SK-N-SH (cell line): ENCODE results near the gene DES. TPM values are rescaled to one million over a fixed set of nuclear protein-coding genes. Genes with fewer than 3 reads are reported as not detected.

Source experiments
- CTCF ChIA-PET: fragments of 300-600, 350-600 bp; formaldehyde crosslinking; extraction: SDS; loops from one replicate; lab custom pipeline; 2021; lab: Yijun Ruan, JAX
- POLR2A ChIA-PET: fragments of 350-600 bp; sonication (Branson Sonifier 250); formaldehyde crosslinking; extraction: SDS; loops from one replicate; lab custom pipeline; 2020; ENCODE audit warnings: antibody characterized with exemption, inconsistent platforms; lab: Yijun Ruan, JAX
- DNase-seq: peaks from one replicate; pipeline ENCODE4 v3.0.0; 2012
- H2AFZ ChIP-seq: fragments of 200-600 bp; sonication (generic); 2 replicates; pipeline ENCODE4 v1.8.1; 2016; ENCODE audit warnings: antibody characterized with exemption, mild to moderate bottlenecking, low read depth
- H3F3A ChIP-seq: fragments of 200-600 bp; sonication (generic); replicated peaks from 2 replicates; pipeline ENCODE3; 2016; ENCODE audit warnings: antibody characterized with exemption, mild to moderate bottlenecking; ENCODE audit not compliant: insufficient read depth
- H3K27ac ChIP-seq, 2 experiments: fragments of 200-500 bp in 1 of 2; fragments of 200-600 bp in 1 of 2; sonication (Bioruptor generic) in 1 of 2; sonication (generic), shearing (Covaris generic) in 1 of 2; 2 replicates each; pipeline versions ENCODE4 v1.5.1 to v1.6.1; 2014 to 2016; ENCODE audit warnings: low read depth in 2 of 2, inconsistent platforms in 1 of 2, low read length in 1 of 2, mild to moderate bottlenecking in 1 of 2, mixed read lengths in 1 of 2
- H3K27me3 ChIP-seq: fragments of 200-600 bp; sonication (generic), shearing (Covaris generic); 2 replicates; pipeline ENCODE4 v1.6.1; 2016; ENCODE audit warnings: mixed run types; ENCODE audit not compliant: insufficient read depth
- H3K36me3 ChIP-seq, 2 experiments: fragments of 200-500 bp in 1 of 2; fragments of 200-600 bp in 1 of 2; sonication (Bioruptor generic) in 1 of 2; sonication (generic) in 1 of 2; replicated peaks in 1 of 2; 2 replicates each; pipeline versions ENCODE3 to v1.5.1; 2014 to 2016; ENCODE audit warnings: low read length in 1 of 2, mild to moderate bottlenecking in 1 of 2; ENCODE audit not compliant: insufficient read depth in 2 of 2, control insufficient read depth in 1 of 2
- H3K4me1 ChIP-seq, 2 experiments: fragments of 200-500 bp in 1 of 2; fragments of 200-600 bp in 1 of 2; sonication (Bioruptor generic) in 1 of 2; sonication (generic), shearing (Covaris generic) in 1 of 2; 2 replicates each; pipeline versions ENCODE4 v1.5.1 to v1.6.1; 2014 to 2016; ENCODE audit warnings: low read depth in 1 of 2, low read length in 1 of 2, mixed run types in 1 of 2; ENCODE audit not compliant: insufficient read depth in 2 of 2, control insufficient read depth in 1 of 2
- H3K4me2 ChIP-seq: fragments of 200-600 bp; sonication (generic), shearing (Covaris generic); 2 replicates; pipeline ENCODE4 v1.6.1; 2017; ENCODE audit warnings: mixed run types
- H3K4me3 ChIP-seq, 2 experiments: fragments of 200-500 bp in 1 of 2; fragments of 200-600 bp in 1 of 2; sonication (Bioruptor generic) in 1 of 2; sonication (generic), shearing (Covaris generic) in 1 of 2; 2 replicates each; pipeline versions ENCODE4 v1.5.1 to v1.8.1; 2014 to 2016; ENCODE audit warnings: low read depth in 2 of 2, inconsistent platforms in 1 of 2, low read length in 1 of 2, mild to moderate bottlenecking in 1 of 2, mixed read lengths in 1 of 2, moderate library complexity in 1 of 2
- H3K79me2 ChIP-seq: fragments of 200-600 bp; sonication (generic); 2 replicates; pipeline ENCODE4 v1.8.1; 2017; ENCODE audit warnings: mild to moderate bottlenecking; ENCODE audit not compliant: insufficient read depth
- H3K9ac ChIP-seq: fragments of 200-600 bp; sonication (generic); 2 replicates; pipeline ENCODE4 v1.6.1; 2017; ENCODE audit warnings: mixed run types
- H3K9me2 ChIP-seq: fragments of 200-600 bp; sonication (generic); 2 replicates; pipeline ENCODE4 v1.6.1; 2017; ENCODE audit warnings: mixed run types
- H3K9me3 ChIP-seq: fragments of 200-600 bp; sonication (generic); 2 replicates; pipeline ENCODE4 v1.6.1; 2017; ENCODE audit warnings: mixed run types, mild to moderate bottlenecking, moderate library complexity
- H4K20me1 ChIP-seq: fragments of 200-600 bp; sonication (generic); 2 replicates; pipeline ENCODE4 v1.6.1; 2017; ENCODE audit warnings: mild to moderate bottlenecking, mixed run types; ENCODE audit not compliant: insufficient read depth
- CHD2 ChIP-seq: fragments of 150-350 bp; IDR thresholded peaks from 2 replicates; pipeline ENCODE4 v1.6.1; 2018; ENCODE audit warnings: low read length; ENCODE audit not compliant: partially characterized antibody
- FOSL2 ChIP-seq: IDR thresholded peaks from 2 replicates; pipeline ENCODE4 v1.4.0; 2012; ENCODE audit warnings: low read depth, mild to moderate bottlenecking, moderate library complexity, borderline replicate concordance
- IRF3 ChIP-seq: fragments of 150-350 bp; IDR thresholded peaks from 2 replicates; pipeline ENCODE4 v1.6.1; 2016; ENCODE audit warnings: mild to moderate bottlenecking, low read depth, low read length
- JUND ChIP-seq: IDR thresholded peaks from 2 replicates; pipeline ENCODE4 v1.4.0; 2012
- MAX ChIP-seq: IDR thresholded peaks from 2 replicates; pipeline ENCODE4 v1.4.0; 2012; ENCODE audit warnings: low read depth
- MXI1 ChIP-seq: IDR thresholded peaks from 2 replicates; pipeline ENCODE4 v1.6.1; 2012; ENCODE audit warnings: mild to moderate bottlenecking, low read depth, low read length, improper control_type of control experiment
- NFIC ChIP-seq: IDR thresholded peaks from 2 replicates; pipeline ENCODE4 v1.4.0; 2012; ENCODE audit warnings: borderline replicate concordance
- NRF1 ChIP-seq: IDR thresholded peaks from 2 replicates; pipeline ENCODE4 v1.6.1; 2012; ENCODE audit warnings: low read depth, mild to moderate bottlenecking, low read length
- RAD21 ChIP-seq: IDR thresholded peaks from 2 replicates; pipeline ENCODE4 v1.6.1; 2012; ENCODE audit warnings: mild to moderate bottlenecking, low read length
- RCOR1 ChIP-seq: fragments of 150-350 bp; IDR thresholded peaks from 2 replicates; pipeline ENCODE4 v1.6.1; 2017; ENCODE audit warnings: antibody characterized with exemption, low read length
- RFX5 ChIP-seq: IDR thresholded peaks from 2 replicates; pipeline ENCODE4 v1.6.1; 2012; ENCODE audit warnings: mild to moderate bottlenecking, improper control_type of control experiment, low read length
- RXRA ChIP-seq: IDR thresholded peaks from 2 replicates; pipeline ENCODE4 v1.4.0; 2012; ENCODE audit warnings: low read depth, mild to moderate bottlenecking, borderline replicate concordance
- SIN3A ChIP-seq: IDR thresholded peaks from 2 replicates; pipeline ENCODE4 v1.6.1; 2012; ENCODE audit warnings: low read depth, mild to moderate bottlenecking, low read length, moderate library complexity, borderline replicate concordance
- SMC3 ChIP-seq: IDR thresholded peaks from 2 replicates; pipeline ENCODE4 v1.6.1; 2012; ENCODE audit warnings: low read depth, low read length, improper control_type of control experiment
- TCF12 ChIP-seq: IDR thresholded peaks from 2 replicates; pipeline ENCODE4 v1.4.0; 2012
- TEAD4 ChIP-seq: IDR thresholded peaks from 2 replicates; pipeline ENCODE4 v1.4.0; 2012; ENCODE audit warnings: mild to moderate bottlenecking, borderline replicate concordance; ENCODE audit not compliant: insufficient read depth
- USF1 ChIP-seq: IDR thresholded peaks from 2 replicates; pipeline ENCODE4 v1.4.0; 2012; ENCODE audit warnings: low read depth, borderline replicate concordance
- USF2 ChIP-seq: fragments of 150-350 bp; IDR thresholded peaks from 2 replicates; pipeline ENCODE4 v1.6.1; 2017; ENCODE audit warnings: antibody characterized with exemption, low read length, low read depth, borderline replicate concordance
- YY1 ChIP-seq: IDR thresholded peaks from 2 replicates; pipeline ENCODE4 v1.4.0; 2012; ENCODE audit warnings: low read depth, mild to moderate bottlenecking
- WGBS: methylation state at CpG from one replicate; pipeline ENCODE4 v1.1.6; 2017; ENCODE audit warnings: low lambda C conversion rate; 5-methylcytosine and 5-hydroxymethylcytosine counted together
- polyA plus RNA-seq, 3 experiments: library from polyadenylated mRNA; depleted of rRNA; stranded (reverse); fragments of >200 nt; gene quantifications; 2 replicates each; pipeline ENCODE4 v1.2.3, GENCODE V29; 2012

DES gene
- polyA plus RNA-seq, 1 of the 3 experiments (the other 2 are of a cell fraction): 0.21 TPM

GRCh38 chr2:219417374-219417773 lies 803 bp upstream of the DES start:
- POLR2A ChIA-PET: no interaction called here
- no peak for TF ChIP-seq RFX5
- TF ChIP-seq CHD2: no peak
- TF ChIP-seq FOSL2: no peak
- TF ChIP-seq RAD21: no peak
- TF ChIP-seq NRF1: no peak
- no peak for TF ChIP-seq JUND
- no peak for TF ChIP-seq TEAD4
- TF ChIP-seq SMC3: no peak
- no peak for TF ChIP-seq IRF3
- no peak for TF ChIP-seq MAX
- no peak for TF ChIP-seq SIN3A
- TF ChIP-seq USF1: no peak
- no peak for TF ChIP-seq MXI1
- TF ChIP-seq, all 33 proteins: peak for 0
- H3F3A ChIP-seq: no peaks in the 10 kb centered on the region
- H4K20me1 ChIP-seq: no peaks in the 10 kb centered on the region
- CTCF ChIA-PET: interaction anchor here (1.4 to 7.2 kb wide), 6 partner anchors 13 to 143 kb away, joined by 3 to 46 read pairs (median 6); no protein-coding TSS in a partner anchor
- no peak overlapping the region for H3K9ac ChIP-seq
- no peaks in the 10 kb centered on the region; a peak in 1 of 4 replicates for H3K4me1 ChIP-seq
- 69% methylated on average over 7 of the region's 9 CpGs for WGBS
- 0 out of 2 replicates have a peak, but pooled peaks cover 5% of the 10 kb centered on the region for H3K9me3 ChIP-seq
- H3K27me3 ChIP-seq: no peaks in the 10 kb centered on the region
- no peak overlapping the region for H2AFZ ChIP-seq
- DNase-seq: no peak
- no peak overlapping the region for H3K27ac ChIP-seq
- no peaks in the 10 kb centered on the region for H3K79me2 ChIP-seq
- no peaks in the 10 kb centered on the region for H3K36me3 ChIP-seq
- H3K4me3 ChIP-seq: no peak overlapping the region
- H3K4me2 ChIP-seq: no peak overlapping the region
- H3K9me2 ChIP-seq: no peaks in the 10 kb centered on the region

GRCh38 chr2:219419012-219419324 lies 791 bp downstream of the DES start:
- Histone ChIP-seq H3K4me3 (no peak overlapping the region), H4K20me1 (no peaks in the 10 kb centered on the region), H3K79me2 (no peaks in the 10 kb centered on the region), H3K9me2 (no peaks in the 10 kb centered on the region), H2AFZ (no peak overlapping the region), H3K36me3 (no peaks in the 10 kb centered on the region), H3K4me2 (no peak overlapping the region), H3K4me1 (no peaks in the 10 kb centered on the region; a peak in 1 of 4 replicates), H3K27ac (no peak overlapping the region), H3K9me3 (no peaks in the 10 kb centered on the region), H3K9ac (no peak overlapping the region), H3K27me3 (no peaks in the 10 kb centered on the region), H3F3A (no peaks in the 10 kb centered on the region)
- DNase-seq: no peak
- POLR2A ChIA-PET: no interaction called here
- no peak for TF ChIP-seq YY1
- TF ChIP-seq TCF12: no peak
- no peak for TF ChIP-seq RCOR1
- no peak for TF ChIP-seq IRF3
- no peak for TF ChIP-seq USF1
- no peak for TF ChIP-seq NFIC
- no peak for TF ChIP-seq RXRA
- no peak for TF ChIP-seq USF2
- TF ChIP-seq MAX: no peak
- WGBS: 89% methylated on average over 4 of the region's 12 CpGs
- CTCF ChIA-PET: interaction anchor here (0.6 to 7.2 kb wide), 4 partner anchors 11 to 217 kb away, joined by 3 to 46 read pairs (median 4); a partner anchor contains a TSS
